ENCODE measurements around the gene ANKRD50.

DNA sequence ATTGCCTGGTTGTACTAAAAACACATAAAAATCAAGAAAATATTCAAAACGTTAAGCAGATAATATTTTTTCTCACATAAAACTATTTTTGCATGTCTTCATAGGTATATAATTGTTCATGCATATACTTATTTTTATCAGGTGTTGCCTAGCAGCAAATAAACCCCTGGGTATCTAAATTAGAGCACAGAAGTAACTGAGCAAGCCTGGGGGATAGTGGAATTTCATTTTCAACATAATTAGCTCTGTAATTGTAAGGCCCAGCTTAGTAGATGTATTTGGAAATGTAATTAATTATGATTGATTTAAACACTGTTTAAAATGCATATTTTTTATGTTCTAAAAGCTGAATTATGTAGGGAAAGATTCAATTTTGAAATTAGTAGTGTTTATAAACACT lies 82.9 kb downstream of the ANKRD50 start:
- no peak for TF ChIP-seq BHLHE40 (IDR thresholded peaks at IDR 0.05; ENCODE audit: low read depth, low read length)
- TF ChIP-seq CHD1 (IDR thresholded peaks at IDR 0.05; ENCODE audit: low read depth, low read length): no peak
- TF ChIP-seq CTCF (conservative IDR thresholded peaks at IDR 0.05; ENCODE audit: low read depth, low read length): no peak
- no peak for TF ChIP-seq MXI1 (IDR thresholded peaks at IDR 0.05; ENCODE audit: borderline replicate concordance, low read depth, low read length)
- TF ChIP-seq POLR2A (IDR thresholded peaks at IDR 0.05; ENCODE audit: low read depth, low read length): no peak
- no peak for TF ChIP-seq MAZ (IDR thresholded peaks at IDR 0.05; ENCODE audit: borderline replicate concordance, low read depth, low read length)
- TF ChIP-seq, protein P1, sequence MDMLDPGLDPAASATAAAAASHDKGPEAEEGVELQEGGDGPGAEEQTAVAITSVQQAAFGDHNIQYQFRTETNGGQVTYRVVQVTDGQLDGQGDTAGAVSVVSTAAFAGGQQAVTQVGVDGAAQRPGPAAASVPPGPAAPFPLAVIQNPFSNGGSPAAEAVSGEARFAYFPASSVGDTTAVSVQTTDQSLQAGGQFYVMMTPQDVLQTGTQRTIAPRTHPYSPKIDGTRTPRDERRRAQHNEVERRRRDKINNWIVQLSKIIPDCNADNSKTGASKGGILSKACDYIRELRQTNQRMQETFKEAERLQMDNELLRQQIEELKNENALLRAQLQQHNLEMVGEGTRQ (IDR thresholded peaks at IDR 0.05; ENCODE audit: low read depth, low read length): no peak
- TF ChIP-seq RAD21 (IDR thresholded peaks at IDR 0.05; ENCODE audit: low read length): no peak
- TF ChIP-seq MAFK (IDR thresholded peaks at IDR 0.05; ENCODE audit: low read depth, low read length): no peak
- TF ChIP-seq, protein P2, sequence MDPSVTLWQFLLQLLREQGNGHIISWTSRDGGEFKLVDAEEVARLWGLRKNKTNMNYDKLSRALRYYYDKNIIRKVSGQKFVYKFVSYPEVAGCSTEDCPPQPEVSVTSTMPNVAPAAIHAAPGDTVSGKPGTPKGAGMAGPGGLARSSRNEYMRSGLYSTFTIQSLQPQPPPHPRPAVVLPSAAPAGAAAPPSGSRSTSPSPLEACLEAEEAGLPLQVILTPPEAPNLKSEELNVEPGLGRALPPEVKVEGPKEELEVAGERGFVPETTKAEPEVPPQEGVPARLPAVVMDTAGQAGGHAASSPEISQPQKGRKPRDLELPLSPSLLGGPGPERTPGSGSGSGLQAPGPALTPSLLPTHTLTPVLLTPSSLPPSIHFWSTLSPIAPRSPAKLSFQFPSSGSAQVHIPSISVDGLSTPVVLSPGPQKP (IDR thresholded peaks at IDR 0.05; ENCODE audit: borderline replicate concordance, low read depth, low read length): no peak
- TF ChIP-seq RFX5 (IDR thresholded peaks at IDR 0.05; ENCODE audit: low read depth, low read length): no peak
- no peak for TF ChIP-seq SMC3 (IDR thresholded peaks at IDR 0.05; ENCODE audit: low read depth, low read length)

Data from IMR-90 (cell line).